ENCODE measurements around the gene PNPLA5.

The PNPLA5 gene

GRCh38 chr22:43843783-43844530 lies 47.9 kb downstream of the PNPLA5 start:
- Histone ChIP-seq H3K79me2 (ENCODE audit: insufficient read depth, low read length) (no peaks in the 10 kb centered on the region), H3F3A (ENCODE audit: low read depth) (no peaks in the 10 kb centered on the region), H3K9ac (ENCODE audit: low read depth, low read length, poor library complexity, severe bottlenecking) (no peak overlapping the region), H3K36me3 (ENCODE audit: insufficient read depth, low read length) (no peaks in the 10 kb centered on the region), H4K20me1 (ENCODE audit: insufficient read depth, low read length, poor library complexity, severe bottlenecking) (no peaks in the 10 kb centered on the region), H3K27me3 (ENCODE audit: insufficient read depth, low read length, poor library complexity, severe bottlenecking) (no peaks in the 10 kb centered on the region), H3K9me2 (replicated peaks; ENCODE audit: low read depth, low read length) (no peaks in the 10 kb centered on the region), H3K4me1 (ENCODE audit: insufficient read depth, low read length, poor library complexity, severe bottlenecking) (no peaks in the 10 kb centered on the region), H2AFZ (ENCODE audit: low read length) (no peak overlapping the region), H3K9me3 (ENCODE audit: insufficient read depth, low read depth, low read length) (no peaks in the 10 kb centered on the region), H3K4me3 (ENCODE audit: low read length, poor library complexity, severe bottlenecking) (no peak overlapping the region), H3K4me2 (ENCODE audit: low read depth, low read length, poor library complexity, severe bottlenecking) (no peak overlapping the region)
- TF ChIP-seq, protein P1, sequence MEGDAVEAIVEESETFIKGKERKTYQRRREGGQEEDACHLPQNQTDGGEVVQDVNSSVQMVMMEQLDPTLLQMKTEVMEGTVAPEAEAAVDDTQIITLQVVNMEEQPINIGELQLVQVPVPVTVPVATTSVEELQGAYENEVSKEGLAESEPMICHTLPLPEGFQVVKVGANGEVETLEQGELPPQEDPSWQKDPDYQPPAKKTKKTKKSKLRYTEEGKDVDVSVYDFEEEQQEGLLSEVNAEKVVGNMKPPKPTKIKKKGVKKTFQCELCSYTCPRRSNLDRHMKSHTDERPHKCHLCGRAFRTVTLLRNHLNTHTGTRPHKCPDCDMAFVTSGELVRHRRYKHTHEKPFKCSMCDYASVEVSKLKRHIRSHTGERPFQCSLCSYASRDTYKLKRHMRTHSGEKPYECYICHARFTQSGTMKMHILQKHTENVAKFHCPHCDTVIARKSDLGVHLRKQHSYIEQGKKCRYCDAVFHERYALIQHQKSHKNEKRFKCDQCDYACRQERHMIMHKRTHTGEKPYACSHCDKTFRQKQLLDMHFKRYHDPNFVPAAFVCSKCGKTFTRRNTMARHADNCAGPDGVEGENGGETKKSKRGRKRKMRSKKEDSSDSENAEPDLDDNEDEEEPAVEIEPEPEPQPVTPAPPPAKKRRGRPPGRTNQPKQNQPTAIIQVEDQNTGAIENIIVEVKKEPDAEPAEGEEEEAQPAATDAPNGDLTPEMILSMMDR (conservative IDR thresholded peaks at IDR 0.05; ENCODE audit: low read length): no peak
- no peak for TF ChIP-seq EZH2phosphoT487 (IDR thresholded peaks at IDR 0.05; ENCODE audit: borderline replicate concordance)

DNA sequence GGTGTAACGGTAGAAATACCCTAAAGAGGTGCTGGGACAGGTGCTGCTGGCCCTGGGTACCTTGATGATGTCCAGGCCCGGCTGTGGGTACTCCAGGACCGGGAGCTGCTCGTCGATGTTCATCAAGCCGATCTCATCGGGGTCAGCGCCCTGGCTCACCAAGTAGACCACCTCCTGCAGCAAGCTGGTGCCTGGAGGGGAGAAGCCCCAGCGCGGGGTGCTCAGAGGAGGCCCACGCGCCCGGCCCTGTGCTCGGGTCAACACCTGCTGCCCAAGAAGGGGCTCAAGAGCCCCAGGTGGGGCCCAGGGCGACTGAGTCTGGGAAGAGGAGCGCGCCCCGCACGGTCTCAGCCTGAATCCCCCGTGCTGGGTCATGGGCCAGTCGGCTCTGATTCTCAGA lies 50.1 kb downstream of the PNPLA5 start:
- Histone ChIP-seq H3K4me2 (ENCODE audit: low read depth, low read length, poor library complexity, severe bottlenecking) (no peak overlapping the region), H3F3A (ENCODE audit: low read depth) (no peaks in the 10 kb centered on the region), H3K9me3 (ENCODE audit: insufficient read depth, low read depth, low read length) (no peaks in the 10 kb centered on the region), H4K20me1 (ENCODE audit: insufficient read depth, low read length, poor library complexity, severe bottlenecking) (no peaks in the 10 kb centered on the region), H3K4me1 (ENCODE audit: insufficient read depth, low read length, poor library complexity, severe bottlenecking) (no peaks in the 10 kb centered on the region), H2AFZ (ENCODE audit: low read length) (no peak overlapping the region), H3K79me2 (ENCODE audit: insufficient read depth, low read length) (no peaks in the 10 kb centered on the region), H3K9ac (ENCODE audit: low read depth, low read length, poor library complexity, severe bottlenecking) (no peak overlapping the region), H3K4me3 (ENCODE audit: low read length, poor library complexity, severe bottlenecking) (no peak overlapping the region), H3K27me3 (ENCODE audit: insufficient read depth, low read length, poor library complexity, severe bottlenecking) (no peaks in the 10 kb centered on the region), H3K36me3 (ENCODE audit: insufficient read depth, low read length) (no peaks in the 10 kb centered on the region), H3K9me2 (replicated peaks; ENCODE audit: low read depth, low read length) (no peaks in the 10 kb centered on the region)
- no peak for TF ChIP-seq EZH2phosphoT487 (IDR thresholded peaks at IDR 0.05; ENCODE audit: borderline replicate concordance)
- TF ChIP-seq, protein P1 (conservative IDR thresholded peaks at IDR 0.05; ENCODE audit: low read length): no peak

DNA sequence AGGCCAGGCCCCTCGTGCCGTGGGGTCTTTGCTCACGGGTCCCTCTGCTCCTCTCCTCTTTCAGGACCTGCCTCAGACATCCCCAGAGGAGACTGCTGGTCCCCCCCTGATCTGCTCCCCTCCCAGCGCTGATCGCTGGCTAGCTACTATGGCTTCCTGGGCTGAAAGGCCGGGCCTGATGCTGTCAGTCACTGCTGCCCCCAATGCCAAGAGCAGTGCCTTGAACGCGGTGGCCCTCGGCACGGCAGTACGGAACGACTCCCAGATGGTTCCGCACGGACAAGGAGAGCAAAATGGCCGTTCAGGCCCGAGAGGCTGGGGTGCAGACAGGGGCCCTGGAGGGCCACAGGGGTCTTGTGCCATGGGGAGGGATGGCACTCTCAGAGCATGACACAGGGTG lies 51.0 kb downstream of the PNPLA5 start:
- Histone ChIP-seq H3K4me2 (ENCODE audit: low read depth, low read length, poor library complexity, severe bottlenecking) (no peak overlapping the region), H3K9me2 (replicated peaks; ENCODE audit: low read depth, low read length) (no peaks in the 10 kb centered on the region), H3K4me3 (ENCODE audit: low read length, poor library complexity, severe bottlenecking) (no peak overlapping the region), H3K9ac (ENCODE audit: low read depth, low read length, poor library complexity, severe bottlenecking) (no peak overlapping the region), H3K27me3 (ENCODE audit: insufficient read depth, low read length, poor library complexity, severe bottlenecking) (no peaks in the 10 kb centered on the region), H3K4me1 (ENCODE audit: insufficient read depth, low read length, poor library complexity, severe bottlenecking) (no peaks in the 10 kb centered on the region), H3F3A (ENCODE audit: low read depth) (no peaks in the 10 kb centered on the region), H2AFZ (ENCODE audit: low read length) (no peak overlapping the region), H3K36me3 (ENCODE audit: insufficient read depth, low read length) (no peaks in the 10 kb centered on the region), H4K20me1 (ENCODE audit: insufficient read depth, low read length, poor library complexity, severe bottlenecking) (no peaks in the 10 kb centered on the region), H3K9me3 (ENCODE audit: insufficient read depth, low read depth, low read length) (no peaks in the 10 kb centered on the region), H3K79me2 (ENCODE audit: insufficient read depth, low read length) (no peaks in the 10 kb centered on the region)
- TF ChIP-seq EZH2phosphoT487 (IDR thresholded peaks at IDR 0.05; ENCODE audit: borderline replicate concordance): no peak

- no peak overlapping the region for H3K4me3 ChIP-seq (ENCODE audit: low read length, poor library complexity, severe bottlenecking)
- H3K79me2 ChIP-seq (ENCODE audit: insufficient read depth, low read length): no peaks in the 10 kb centered on the region
- H3K4me2 ChIP-seq (ENCODE audit: low read depth, low read length, poor library complexity, severe bottlenecking): no peak overlapping the region
- no peaks in the 10 kb centered on the region for H3K36me3 ChIP-seq (ENCODE audit: insufficient read depth, low read length)
- no peaks in the 10 kb centered on the region for H3K4me1 ChIP-seq (ENCODE audit: insufficient read depth, low read length, poor library complexity, severe bottlenecking)
- no peak for TF ChIP-seq EZH2phosphoT487 (IDR thresholded peaks at IDR 0.05; ENCODE audit: borderline replicate concordance)
- TF ChIP-seq, protein P1 (conservative IDR thresholded peaks at IDR 0.05; ENCODE audit: low read length): no peak
- H3K9me2 ChIP-seq (replicated peaks; ENCODE audit: low read depth, low read length): no peaks in the 10 kb centered on the region
- H2AFZ ChIP-seq (ENCODE audit: low read length): no peak overlapping the region
- no peaks in the 10 kb centered on the region for H4K20me1 ChIP-seq (ENCODE audit: insufficient read depth, low read length, poor library complexity, severe bottlenecking)
- H3K9me3 ChIP-seq (ENCODE audit: insufficient read depth, low read depth, low read length): no peaks in the 10 kb centered on the region
- H3F3A ChIP-seq (ENCODE audit: low read depth): no peaks in the 10 kb centered on the region
- no peaks in the 10 kb centered on the region for H3K27me3 ChIP-seq (ENCODE audit: insufficient read depth, low read length, poor library complexity, severe bottlenecking)
- no peak overlapping the region for H3K9ac ChIP-seq (ENCODE audit: low read depth, low read length, poor library complexity, severe bottlenecking)
Observed at GRCh38 chr22:43840431-43840830, 51.4 kb downstream of the PNPLA5 start.

Data from Loucy (cell line).